HG03139 (cell line): ENCODE measurements around the gene SLC6A7.

Experiments
- ATAC-seq: cut with Tn5 transposase; IDR thresholded peaks from one replicate; pipeline ENCODE4 v1.9.1; 2021; ENCODE audit not compliant: unreplicated experiment

The SLC6A7 gene

DNA sequence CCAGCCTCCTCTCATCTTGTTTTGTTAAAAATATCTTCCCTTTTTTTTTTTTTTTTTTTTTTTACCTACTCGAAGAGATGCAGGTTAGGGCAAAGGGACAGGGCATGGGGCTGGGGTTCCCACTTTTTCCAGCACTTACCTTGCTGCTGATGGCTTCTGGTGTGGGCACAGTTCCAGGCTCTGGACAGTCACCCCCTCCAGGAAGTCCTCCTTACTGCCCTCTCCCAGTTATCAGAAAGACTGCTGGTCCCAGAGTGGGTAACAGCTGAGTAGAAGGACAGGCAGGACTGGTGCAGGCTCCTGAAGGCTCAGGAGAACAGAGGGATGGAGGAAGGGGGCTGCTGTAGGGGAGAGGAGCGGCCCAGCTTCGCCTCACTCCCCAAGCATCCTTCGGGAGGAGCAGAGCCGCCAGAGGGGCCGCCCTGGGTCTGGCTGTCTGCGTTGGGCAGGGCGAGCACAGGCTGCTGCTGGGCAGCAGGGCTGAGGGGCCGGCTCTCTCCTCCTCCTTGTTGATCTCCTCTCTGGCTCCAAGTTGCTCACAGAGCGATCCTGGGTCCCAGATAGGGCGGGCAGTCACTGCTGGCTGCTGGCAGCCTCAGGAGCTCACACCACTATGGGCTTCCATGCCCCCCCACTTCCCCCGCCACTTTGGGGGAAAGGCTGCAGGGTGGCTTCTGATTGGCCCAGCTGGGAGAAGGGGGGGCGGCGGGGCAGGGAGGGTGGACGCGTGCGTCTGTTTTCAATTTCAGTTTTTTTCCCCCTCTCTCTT, 34.4 kb upstream of the SLC6A7 start, which contains the start of gene PDGFRB:
TSS of gene PDGFRB (minus strand) at position 588 of the 769 bp plus-strand sequence. CDS start 18,798 bp downstream, outside the sequence.
- peak; percentile 55 for ATAC-seq

DNA sequence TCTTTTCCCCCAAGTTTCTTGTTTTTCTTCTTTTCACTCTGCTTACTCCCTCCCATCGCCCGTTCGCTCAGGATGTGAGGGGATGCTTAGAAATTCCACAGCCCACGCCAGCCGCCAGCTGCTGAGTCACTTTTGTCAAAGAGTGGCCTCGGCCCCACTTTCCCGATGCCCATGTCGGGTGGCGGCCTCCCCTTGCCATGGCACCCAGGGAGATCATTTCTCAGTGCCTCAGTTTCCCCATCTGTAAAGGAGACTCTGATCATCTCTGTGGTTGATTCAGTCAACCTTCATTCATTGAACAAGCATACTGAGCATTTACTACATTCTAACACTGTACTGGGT, 33.9 kb upstream of the SLC6A7 start:
- ATAC-seq, result no peak

- ATAC-seq, result no peak
These were observed 33.3 kb upstream of the SLC6A7 start for GRCh38 chr5:150156540-150156939.

- no peak for ATAC-seq
These were observed 32.7 kb upstream of the SLC6A7 start for GRCh38 chr5:150157168-150157567.

- no peak for ATAC-seq
These were observed 31.5 kb upstream of the SLC6A7 start for GRCh38 chr5:150158170-150158949.

DNA sequence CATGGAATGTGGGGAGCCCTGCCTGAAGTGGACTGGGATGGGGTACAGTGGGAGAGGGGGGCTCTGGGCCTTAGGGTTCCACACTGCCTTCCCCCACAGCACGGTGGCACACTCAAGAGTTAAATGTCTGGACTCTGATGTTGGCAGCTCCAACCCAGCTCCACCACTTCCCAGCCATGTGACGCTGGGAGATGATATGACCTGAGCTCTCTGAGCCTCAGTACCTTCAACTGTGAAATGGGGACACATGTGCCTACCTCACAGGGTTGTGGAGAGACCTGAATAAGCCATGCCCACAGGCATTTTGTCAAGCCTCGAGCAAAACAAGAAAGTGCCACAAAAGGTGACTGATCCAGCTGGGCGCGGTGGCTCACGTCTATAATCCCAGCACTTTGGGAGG, 30.8 kb upstream of the SLC6A7 start:
- no peak for ATAC-seq

- no peak for ATAC-seq
These were observed 30.1 kb upstream of the SLC6A7 start for GRCh38 chr5:150159741-150160179.

DNA sequence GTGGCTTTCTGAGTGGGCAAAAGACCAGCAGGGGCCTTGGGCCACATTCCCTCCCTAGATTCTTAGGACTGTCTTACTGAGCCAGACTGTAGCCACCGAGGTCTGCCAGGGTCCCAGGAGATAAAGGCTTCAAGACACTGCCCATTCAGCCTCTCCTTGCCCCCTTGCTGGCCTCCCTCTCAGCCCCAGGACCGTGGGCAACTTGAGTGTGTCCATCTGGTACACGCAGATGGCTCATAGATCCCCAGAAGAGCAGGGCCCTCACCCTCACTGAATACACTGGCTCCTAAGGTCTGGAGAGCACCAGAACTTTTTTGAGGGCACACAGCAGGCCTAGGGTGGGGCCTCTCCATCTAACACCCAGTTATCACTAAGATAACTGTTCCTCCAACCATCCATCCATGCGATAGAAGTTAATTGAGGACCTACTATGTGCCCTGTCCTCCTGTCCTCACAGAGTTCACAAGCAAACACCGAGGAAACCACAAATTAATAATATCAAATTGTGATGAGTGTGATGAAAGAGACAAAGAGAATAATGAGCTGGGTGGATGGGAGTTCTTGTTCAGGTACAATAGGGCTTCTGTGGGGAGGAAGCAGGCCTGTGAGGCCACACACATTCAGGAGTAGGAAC, 29.3 kb upstream of the SLC6A7 start:
- no peak for ATAC-seq

DNA sequence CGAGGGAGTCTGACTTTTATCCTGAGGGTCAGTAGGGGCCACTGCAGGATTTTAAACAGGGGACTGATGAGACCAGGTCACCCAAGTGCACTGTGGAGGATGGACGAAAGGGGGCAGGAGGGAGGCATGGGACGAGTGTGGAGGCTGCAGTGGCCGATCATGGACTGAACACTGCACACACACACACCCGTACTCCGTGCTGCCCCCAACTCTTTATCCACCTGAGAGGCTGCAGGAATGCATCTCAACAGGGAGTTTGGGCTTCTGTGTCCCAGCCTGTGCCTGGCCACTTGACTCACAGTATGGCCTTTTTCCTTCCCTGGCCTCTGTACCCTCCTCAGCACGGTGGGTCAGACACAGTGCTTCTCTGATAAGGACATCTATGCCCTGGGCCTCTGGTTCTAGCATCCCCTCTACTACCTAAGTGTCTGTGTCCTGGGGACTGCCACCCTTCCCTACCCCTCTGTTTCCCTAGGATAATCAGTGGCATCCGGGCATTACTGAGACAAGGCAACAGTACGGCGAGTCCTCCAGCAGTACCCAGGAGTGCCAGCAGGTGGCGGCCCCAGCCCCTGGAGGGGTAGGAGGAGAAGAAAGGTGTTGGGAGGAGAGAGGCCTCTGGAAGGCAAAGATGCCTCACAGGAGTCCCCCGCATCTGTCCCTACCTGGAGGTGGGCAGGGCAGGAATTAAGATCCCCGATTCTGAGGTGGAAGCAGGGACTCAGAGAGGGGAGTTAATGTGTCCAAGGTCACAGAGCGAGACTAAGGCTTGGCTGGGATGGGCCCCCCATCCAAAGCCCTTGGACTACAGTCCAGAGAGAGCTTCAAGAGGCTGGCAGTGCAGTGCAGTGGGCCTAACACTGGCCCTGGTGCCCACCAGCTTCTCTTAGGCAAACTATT, 28.4 kb upstream of the SLC6A7 start:
- peak; percentile 61 for ATAC-seq

DNA sequence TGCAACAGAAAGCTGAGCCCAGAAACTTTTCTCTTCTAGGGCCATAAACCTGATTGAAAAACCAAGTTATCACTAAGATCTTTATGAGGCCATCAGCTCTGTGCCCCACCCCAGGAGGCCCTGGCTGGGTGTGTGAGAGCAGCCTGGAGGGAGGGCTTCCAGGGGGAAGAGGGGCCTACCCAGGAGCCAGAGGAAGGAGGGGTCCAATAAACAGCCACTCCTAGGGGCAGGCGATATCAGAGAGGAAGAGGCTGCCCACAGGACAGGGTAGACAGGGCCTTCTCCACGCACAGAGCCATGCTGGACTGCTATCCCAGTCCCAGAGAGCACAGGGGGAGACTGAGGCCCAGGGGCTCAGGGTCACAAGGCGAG, 27.7 kb upstream of the SLC6A7 start:
- ATAC-seq, result no peak

GRCh38 chr5:150163035-150163434, 26.8 kb upstream of the SLC6A7 start:
- no peak for ATAC-seq

DNA sequence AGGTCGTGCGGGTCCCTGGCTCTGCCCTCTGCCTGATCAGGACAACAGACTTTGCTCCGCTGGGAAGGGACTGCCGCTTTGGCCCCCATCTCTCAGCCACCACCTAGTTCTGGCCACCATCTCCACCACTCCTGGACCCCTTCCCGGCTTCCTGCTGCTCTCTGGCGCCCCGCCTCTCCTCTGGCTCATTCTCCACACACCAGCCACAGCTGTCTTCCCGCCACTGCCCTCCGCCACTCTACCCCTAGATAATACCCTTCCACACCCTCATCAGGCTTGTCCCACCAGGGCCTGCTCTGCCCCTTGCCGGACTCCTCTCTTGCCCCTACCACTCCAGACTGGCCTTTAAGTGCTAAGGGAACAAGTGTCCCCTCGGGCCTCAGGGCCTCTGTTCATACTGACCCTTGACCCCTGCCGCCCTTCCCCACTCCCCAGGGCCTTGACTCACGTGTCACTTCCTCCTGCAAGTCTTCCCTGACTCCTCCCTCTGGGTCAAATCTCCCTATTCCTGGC, 26.3 kb upstream of the SLC6A7 start:
- ATAC-seq, result no peak

GRCh38 chr5:150164211-150164980, 25.5 kb upstream of the SLC6A7 start:
- ATAC-seq, result no peak

DNA sequence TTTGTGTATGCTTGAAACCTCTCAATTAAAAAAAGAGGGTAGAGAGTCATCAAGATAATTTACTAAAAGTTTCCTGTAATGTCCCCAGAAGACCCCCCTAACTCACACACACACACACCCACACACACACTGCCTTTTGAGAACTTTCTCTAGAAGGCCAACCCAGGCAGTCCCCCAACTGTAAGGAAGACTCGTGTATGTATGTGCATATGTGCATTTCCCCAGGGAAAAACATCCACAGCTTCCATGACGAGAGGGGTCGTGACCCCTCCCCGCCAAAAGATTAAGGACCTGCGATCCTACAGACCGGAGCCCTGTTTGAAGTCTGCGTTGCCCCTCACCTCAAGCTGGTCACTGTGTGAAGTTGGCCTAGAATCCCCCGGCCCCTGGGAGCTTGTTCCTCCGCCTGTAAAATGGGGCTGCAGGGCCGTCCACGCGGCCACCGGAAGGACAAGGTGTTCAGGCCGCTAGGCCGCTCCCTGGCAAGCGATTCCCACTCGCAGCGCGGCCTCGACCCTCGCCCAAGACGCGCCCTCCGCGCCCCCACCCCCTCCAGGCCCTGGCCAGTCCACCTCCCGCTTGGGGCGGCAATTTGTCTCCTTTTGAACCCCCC, 23.7 kb upstream of the SLC6A7 start:
- ATAC-seq, result no peak

GRCh38 chr5:150166650-150167511, 23.0 kb upstream of the SLC6A7 start, which contains the start of gene CDX1:
Gene CDX1, plus strand, starts transcription at chr5:150166778. Its CDS starts 99 bp downstream, at chr5:150166877.
- ATAC-seq, result no peak

DNA sequence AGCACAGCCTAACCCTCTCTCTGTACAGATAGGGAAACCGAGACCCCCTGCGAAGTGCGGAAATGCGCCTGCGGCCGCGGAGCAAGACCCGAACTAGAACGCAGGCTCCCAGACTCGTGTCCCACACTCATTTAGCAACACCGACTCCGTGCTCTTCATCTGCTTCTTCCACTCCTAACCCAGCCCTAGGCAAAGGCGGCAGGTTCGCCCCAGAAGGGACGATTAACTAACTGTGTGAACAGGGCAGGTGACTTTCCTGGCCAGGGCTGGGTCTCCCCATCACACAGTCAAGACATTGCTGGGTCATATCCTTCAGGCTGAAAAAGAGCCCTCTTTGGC, 22.4 kb upstream of the SLC6A7 start:
- ATAC-seq, result no peak

- ATAC-seq, result no peak
These were observed 22.0 kb upstream of the SLC6A7 start for GRCh38 chr5:150167908-150168307.

DNA sequence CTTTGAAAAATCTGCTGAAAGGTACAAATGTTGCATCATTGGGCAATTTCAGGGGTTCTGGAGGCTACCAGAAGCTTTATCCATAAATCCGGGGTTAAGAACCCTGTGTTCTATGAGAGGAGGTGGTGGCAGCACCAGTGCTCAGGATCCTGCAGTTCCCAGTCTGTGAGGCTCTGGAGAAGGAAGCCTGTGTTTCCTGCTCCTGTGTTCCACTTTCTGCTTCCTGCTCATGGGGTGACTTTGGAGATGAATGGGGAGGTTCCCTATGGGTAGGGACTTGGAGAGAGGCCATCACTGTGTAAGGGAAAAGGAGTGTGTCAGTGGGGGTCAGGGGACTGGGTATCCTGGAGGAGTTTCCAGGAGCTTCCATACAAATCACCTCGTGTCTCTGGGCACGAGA, 21.0 kb upstream of the SLC6A7 start:
- no peak for ATAC-seq

- no peak for ATAC-seq
These were observed 17.7 kb upstream of the SLC6A7 start for GRCh38 chr5:150172145-150172544.
